ENCODE data around the gene ZCCHC7. TPM values are rescaled to one million over a fixed set of nuclear protein-coding genes. Genes with fewer than 3 reads are reported as not detected.
"Not testable (repeated sequence)": the region's sequence is repeated elsewhere in the genome, so short reads cannot be mapped to it uniquely, and the experiment has no call there.

The ZCCHC7 gene
- total RNA-seq, 1 donor from 2014 or later = 34.2 TPM

DNA sequence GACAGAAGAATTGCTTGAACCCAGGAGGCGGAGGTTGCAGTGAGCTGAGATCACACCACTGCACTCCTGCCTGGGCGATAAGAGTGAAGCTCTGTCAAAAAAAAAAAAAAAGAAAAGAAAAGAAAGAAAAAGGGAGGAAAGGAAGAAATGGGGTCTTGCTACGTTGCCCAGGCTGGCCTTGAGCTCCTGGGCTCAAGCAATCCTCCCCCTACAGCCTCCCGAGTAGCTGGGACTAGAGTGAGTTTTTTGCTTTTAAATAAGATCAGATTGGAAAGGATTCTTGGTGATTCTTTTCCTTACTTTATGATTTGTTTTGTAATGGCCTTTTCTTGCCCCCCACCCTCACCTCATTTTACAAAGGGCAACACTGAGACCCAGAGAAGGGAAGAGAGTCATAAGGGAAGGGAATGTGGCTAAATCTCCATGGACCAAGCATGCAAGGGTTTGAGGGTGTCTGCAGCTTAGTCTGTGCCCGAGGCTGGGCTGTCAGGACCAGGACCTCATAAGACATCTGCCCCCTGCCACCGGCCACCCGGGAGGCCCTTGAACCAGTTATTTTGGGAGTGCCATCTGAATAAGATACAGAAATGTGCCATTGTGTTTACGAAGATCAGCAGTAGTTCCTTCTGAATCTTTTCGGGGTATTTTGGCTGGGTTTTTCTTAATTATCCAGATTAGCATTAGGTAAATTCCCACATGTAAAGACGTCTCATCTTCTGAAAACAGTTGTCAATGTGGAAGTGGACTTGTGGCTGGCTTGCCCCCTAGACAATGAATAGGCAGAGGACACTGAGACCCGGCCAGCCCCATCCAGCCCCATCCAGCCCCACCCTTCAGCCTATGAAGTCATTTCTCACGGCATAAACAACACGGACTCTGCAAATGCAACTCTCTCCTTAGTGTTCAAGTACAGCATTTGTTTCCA, 257.6 kb downstream of the ZCCHC7 start:
- ATAC-seq (no peak), DNase-seq (ENCODE audit: low spot score) (no peak)
- intact Hi-C loops (cut with DNase I) = no loop called here

DNA sequence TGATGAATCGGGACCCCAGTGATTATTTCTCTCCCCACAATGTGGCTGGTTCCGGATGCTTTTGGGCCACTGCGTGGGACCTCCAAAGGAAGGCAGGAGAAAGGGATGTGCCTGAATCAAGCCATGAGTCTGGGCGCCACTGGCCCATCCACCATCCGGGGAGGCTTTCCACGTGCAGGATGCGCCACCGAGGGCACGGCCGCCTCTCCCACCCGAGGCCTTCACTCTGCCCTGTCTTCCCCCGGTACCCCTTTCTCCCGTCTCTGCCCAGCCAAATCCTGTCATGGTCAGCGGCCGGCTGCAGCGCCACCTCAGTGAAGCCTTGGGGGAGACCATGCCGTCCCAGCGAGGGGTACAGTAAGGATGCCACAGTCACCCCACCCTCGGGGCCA, 258.2 kb downstream of the ZCCHC7 start:
- ATAC-seq = no peak
- no peak for DNase-seq (ENCODE audit: low spot score)
- intact Hi-C loops (cut with DNase I) = no loop called here

DNA sequence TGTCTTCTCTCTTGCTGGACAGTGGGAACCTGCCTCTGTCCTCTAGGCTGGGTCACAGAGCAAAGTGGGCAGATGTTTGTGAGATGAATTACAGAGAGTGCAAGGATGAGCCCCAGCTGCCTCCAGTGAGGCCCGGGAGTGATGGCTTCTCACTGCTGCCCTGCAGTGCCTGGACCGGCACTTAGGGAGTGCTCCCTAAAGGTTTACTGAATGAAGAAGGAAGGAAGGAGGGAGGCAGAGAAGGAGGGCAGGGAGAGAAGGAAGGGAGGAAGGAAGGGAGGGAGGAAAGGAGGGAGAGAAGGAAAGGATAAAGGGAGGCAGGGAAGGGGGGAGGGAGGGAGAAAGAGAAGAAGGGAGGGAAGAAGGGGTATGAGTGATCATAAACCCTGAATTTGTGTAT, 259.5 kb downstream of the ZCCHC7 start:
- intact Hi-C loops (cut with DNase I) = no loop called here
- ATAC-seq (no peak), DNase-seq (ENCODE audit: low spot score) (no peak)

DNA sequence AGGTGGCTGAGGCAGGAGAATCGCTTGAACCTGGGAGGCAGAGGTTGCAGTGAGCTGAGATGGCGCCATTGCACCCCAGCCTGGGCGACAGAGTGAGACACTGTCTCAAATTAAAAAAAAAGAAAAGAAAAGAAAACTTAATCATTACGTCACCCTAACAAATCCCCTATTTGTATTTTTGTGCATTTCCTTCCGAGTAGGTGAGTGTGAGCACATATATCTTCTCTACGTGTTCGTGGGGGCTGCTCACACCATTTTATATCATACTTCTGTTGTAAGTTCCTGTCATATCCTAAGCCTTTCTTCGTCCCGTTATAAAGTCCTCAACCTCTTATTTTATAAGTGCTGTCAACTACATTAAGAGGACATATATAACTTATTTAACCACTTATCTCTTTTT, 260.2 kb downstream of the ZCCHC7 start:
- DNase-seq (ENCODE audit: low spot score) (no peak), ATAC-seq (no peak)
- intact Hi-C loops (cut with DNase I) = no loop called here

DNA sequence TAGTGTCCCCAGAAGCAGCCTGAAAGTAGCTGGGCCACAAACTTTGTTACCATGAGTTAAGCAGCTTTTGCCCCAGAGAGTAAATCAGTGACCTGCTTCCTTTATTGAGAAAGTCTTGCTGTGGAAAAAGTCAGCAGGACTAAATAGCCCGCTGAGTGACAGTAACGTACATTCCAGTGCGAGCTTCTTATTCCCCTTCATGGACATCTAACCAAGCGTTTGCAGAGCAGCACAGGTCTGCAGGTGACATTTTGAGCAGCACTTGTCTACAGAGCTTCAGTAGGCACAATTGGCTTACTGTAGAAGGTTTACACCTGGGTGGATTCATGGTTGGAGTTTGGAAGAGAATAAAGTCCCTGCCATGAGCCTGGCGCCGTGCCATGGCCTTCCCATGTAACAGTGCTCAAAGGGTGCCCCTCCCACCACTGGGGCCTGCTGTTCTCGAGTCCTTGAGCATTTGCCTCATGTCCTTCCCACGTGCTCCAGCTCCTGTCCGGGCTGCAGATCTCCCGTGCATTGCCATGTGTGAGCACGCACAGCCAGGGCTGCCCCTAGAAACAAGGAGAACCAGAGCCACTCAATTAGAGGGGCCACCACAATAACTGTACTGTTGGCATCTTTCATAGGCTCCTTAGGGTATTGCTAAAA, 260.8 kb downstream of the ZCCHC7 start:
- intact Hi-C loops (cut with DNase I) = no loop called here
- no peak for DNase-seq (ENCODE audit: low spot score)
- no peak for ATAC-seq

DNA sequence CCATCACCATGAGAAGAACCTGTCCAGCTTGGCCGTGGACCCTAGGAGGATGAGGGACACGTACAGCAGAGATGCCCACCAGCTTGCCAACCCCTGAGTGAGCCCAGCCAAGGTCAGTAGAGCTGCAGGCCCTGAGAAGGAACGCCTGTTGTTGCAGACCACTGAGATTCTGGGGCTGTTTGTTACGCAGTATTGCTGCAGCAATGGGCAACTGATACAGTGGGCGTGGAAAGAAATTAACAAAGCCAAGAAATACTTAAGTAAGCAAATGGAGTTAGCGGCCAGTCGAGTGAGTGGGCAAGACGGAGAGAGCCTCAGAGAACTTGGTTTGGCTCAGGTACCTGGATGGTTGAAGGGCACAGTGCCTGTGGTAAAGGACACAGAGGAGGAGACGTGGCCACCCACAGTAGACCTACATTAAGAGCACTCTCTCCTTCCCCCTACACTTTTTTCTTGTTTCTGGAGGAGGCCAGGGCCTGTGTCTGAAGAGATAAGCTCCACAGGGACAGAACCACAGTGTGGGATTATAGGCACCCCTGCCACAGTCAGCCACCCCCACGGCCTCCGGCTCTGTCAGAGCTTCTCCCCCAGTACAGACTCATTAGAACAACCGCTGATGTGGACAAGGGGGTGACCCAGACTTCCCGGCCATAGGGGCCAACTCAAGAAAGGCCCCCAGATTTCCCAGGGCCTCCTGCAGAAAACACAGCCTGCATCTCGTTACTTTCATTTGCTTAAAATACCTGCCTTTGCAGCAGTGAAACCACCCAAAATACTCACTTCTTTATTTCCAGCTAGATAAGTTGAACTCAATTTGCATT, 262.0 kb downstream of the ZCCHC7 start:
- ATAC-seq (no peak), DNase-seq (ENCODE audit: low spot score) (no peak)
- intact Hi-C loops (cut with DNase I) = no loop called here

DNA sequence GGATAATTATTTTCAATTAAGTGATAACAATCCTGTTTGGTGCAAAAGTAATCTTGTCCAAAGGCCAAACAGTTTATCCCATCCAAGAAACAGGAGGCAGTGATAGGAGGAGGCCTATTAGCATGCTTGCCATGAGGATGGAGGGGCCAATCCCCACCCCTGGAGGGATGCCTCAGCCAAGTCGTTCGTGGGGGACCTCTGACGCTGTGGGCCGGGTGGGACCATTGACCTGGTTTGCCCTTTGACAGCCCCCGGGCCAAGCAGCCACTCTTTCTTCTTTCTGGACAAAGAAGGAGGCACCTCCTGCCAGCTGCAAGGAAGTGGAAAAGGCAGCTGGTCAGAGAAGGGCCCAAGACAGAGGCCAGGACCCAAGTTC, 262.6 kb downstream of the ZCCHC7 start:
- ATAC-seq (no peak), DNase-seq (ENCODE audit: low spot score) (no peak)
- intact Hi-C loops (cut with DNase I) = no loop called here

DNA sequence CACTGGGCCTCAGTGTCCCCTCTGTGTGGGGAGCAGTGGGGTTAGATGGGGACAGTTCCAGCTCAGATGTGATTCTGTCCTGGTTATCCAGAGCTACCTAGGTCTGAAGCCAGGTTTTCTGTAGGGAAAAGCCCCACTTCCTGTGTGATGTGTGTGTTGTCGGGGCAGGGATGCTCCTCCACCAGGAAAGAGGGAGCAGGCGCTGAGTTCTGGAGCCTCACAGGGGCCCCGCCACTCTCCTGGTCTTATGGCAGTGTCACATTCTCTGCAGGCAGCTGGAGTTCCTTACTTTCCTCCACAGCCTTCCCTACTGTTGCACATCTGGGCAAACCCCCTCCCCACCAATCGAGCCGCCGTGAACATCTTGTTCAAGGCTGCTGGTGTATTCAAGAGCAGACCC, 263.0 kb downstream of the ZCCHC7 start:
- no peak for ATAC-seq
- DNase-seq (ENCODE audit: low spot score) = no peak
- intact Hi-C loops (cut with DNase I) = no loop called here

DNA sequence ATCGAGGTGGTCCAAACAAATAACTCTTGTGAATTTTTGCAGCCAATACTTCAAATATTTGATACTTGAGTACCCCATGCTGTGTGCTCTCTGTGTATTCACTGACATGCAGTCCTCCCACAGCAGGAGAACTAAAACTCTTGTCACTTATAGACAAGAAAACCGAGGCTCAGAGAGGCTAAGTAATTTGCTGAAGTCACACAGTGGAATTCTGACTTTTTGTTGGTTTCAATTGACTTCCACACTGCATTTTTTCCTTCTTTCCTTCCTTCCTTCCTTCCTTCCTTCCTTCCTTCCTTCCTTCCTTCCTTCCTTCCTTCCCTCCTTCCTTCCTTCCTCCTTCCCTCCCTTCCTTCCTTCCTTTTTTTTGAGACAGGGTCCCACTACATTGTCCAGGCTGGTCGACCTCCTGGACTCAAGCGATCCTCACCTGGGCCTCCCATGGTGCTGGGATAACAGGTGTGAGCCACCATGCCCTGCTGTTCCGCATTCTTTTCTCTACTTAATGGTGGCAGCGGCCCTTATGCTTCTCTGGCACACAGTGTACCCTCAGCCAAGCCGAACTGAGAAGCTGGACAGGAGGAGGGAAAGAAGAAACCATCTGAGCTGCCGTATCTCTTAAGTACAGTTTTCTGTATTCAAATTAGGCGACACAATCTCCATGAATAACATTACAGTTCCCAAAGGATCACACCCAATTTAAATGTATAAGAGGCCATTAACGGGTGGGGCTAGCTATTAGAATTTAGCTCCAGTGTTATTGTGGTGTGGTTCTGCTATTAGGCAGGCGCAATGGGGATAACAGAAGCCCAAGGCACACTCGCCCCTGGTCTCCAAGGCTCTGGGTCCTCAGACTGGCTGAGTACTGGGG, 263.7 kb downstream of the ZCCHC7 start:
- intact Hi-C loops (cut with DNase I) = no loop called here
- DNase-seq (ENCODE audit: low spot score) = no peak
- ATAC-seq = no peak

DNA sequence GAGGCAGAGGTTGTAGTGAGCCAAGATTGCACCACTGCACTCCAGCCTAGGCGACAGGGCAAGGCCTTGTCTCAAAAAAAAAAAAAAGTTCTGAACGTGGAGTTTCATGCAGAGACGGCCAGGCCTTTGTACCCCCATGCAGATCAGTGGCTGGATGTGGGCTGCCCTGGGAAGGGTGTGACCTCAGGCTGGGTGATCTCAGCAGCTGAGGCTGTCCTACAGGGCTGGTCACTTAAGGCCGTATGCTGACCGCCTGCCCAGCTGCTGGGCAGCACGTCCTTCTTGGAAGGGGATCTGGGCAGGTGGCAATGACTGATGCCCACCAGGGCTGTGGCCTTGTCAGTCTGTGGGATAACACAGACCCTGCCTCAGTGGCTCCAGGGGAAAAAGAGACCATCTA, 264.9 kb downstream of the ZCCHC7 start:
- DNase-seq (ENCODE audit: low spot score) (no peak), ATAC-seq (no peak)
- intact Hi-C loops (cut with DNase I) = no loop called here

DNA sequence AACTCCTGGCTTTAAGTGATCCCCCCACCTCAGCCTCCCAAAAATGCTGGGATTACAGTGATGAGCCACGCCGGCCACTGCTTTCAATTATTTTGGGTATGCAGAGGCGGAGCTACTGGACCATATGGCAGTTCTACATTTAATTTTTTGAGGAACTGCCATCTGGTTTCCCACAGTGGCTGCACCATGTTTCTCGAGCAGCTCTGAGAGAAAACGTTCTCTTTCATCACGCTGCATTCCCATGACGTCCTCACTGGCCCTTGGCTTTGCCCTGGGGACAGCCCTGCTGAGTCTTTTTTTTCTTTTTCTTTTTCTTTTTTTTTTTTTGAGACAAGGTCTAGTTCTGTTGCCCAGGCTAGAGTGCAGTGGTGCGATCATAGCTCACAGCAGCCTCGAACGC, 266.6 kb downstream of the ZCCHC7 start:
- DNase-seq (ENCODE audit: low spot score) (no peak), ATAC-seq (no peak)
- intact Hi-C loops (cut with DNase I) = no loop called here

DNA sequence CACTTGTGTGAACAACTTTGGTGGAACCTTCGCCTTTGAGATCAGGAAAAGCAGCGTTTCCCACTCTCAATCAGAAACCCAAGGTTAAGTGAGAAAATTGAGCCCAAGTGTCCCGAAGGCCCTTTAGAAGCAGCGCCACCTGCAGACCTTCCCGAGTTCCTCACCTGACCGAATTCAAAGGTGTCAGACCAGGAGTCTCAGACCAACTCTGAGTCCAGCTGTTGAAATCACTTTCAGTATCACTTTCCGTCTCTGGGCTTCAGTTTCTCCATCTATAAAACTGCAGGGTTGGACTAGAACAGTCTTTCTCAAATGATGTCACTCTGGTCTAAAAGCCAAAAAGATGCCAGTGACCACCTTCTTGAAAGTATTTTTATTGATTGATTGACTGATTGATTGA, 270.4 kb downstream of the ZCCHC7 start:
- intact Hi-C loops (cut with DNase I) = no loop called here
- DNase-seq (ENCODE audit: low spot score) (no peak), ATAC-seq (no peak)

DNA sequence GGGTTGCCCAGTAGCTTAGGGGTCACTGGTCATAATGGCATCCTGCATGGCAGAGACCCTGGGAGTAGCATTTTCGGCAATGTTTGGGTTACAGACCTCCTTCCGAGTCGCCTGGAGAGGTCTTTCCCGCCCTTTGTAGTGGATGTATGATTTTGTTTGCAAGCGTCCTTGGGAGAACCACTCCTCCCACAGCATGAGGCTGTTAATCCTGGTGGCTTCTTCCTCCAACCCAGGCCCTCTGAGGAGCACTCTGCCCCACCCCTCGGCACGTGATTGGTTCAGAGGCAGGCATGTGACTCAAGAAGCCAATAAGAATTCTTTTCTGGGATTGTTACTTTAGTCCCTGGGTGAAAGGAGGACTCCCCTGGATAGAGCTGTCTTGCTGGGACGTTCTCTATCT, 271.9 kb downstream of the ZCCHC7 start:
- DNase-seq (ENCODE audit: low spot score) (no peak), ATAC-seq (no peak)

DNA sequence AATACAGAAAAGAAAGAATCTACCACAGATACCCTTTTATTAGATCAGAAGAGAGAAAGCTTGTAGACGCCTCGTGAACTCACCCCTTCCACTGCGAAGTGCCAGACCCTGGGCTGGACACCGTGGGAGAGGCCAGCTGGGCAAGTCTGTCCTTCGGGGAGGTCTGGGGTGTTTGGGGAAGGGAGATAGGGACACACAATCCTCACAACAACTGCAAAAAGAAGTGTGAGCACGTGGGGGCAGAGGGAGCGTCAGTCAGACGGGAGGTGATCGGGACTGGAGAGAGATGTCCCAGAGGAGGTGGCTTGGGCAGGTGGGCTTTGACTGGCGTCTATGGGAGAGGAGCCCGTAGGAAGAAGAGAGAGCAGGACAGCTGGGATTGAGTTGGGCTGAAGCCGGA, 274.9 kb downstream of the ZCCHC7 start:
- intact Hi-C loops (cut with DNase I) = no loop called here
- DNase-seq (ENCODE audit: low spot score) = no peak
- no peak for ATAC-seq

More for the DNA sequence above, 271.9 kb downstream of the ZCCHC7 start:
- intact Hi-C loops (cut with DNase I) = no loop called here

DNA sequence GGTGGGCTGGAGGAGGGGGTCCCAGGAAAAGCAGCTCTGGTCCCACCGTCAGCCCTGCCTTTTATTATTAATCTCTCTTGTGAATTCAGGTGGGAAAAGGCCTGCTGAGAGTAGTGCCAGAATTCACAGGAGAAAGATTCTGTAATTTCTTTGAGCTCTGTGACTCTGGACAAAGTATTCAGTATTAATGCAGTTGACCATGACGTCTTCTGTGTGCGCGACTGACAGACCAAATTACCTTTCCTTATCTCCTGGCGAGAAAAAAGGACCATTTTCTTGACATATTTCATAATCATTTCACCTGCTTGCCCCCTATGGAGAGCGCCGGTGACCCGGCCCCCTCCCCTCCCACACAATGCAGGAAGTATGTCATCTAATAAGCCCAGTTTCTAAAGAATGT, 275.3 kb downstream of the ZCCHC7 start:
- no peak for ATAC-seq
- intact Hi-C loops (cut with DNase I) = no loop called here
- no peak for DNase-seq (ENCODE audit: low spot score)

DNA sequence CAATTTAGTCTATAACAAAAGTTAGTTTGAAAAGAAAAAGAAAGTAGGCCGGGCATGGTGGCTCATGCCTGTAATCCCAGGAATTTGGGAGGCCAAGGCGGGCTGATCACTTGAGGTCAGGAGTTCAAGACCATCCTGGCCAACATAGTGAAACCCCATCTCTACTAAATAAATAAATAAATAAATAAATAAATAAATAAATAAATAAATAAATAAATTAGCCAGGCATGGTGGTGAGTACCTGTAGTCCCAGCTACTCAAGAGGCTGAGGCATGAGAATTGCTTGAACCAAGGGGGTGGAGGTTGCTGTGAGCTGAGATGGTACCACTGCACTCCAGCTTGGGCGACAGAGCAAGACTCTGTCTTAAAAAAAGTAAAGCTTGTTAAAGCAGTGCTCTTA, 277.6 kb downstream of the ZCCHC7 start:
- ATAC-seq; DNase-seq (ENCODE audit: low spot score); intact Hi-C loops (cut with DNase I): not testable (repeated sequence)

DNA sequence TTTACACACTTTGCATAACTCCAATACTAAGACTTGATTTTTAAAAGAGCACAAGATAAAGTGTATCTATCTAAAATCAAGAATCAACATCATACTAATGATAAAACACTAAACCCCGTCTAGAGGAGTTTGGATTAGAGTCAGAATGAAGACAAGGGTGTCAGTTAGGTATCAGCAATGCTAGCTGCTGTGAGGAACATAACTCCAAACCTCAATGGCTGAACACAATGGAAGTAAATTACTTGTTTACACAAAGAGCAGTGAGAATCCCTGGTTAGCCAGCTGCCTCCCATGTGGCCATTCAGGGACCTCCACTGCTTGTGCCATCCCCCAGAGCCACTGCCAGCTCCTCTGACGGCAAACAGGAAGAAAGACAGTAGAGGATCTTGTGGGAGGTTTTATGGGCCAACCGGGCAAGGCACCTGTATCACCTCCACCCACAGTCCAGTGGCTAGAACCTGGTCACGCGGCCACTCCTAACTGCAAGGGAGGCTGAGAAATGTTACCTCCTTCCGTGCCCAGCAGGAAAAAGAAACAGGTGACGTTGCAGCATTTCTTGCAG, 278.2 kb downstream of the ZCCHC7 start:
- ATAC-seq (no peak), DNase-seq (ENCODE audit: low spot score) (no peak)
- intact Hi-C loops (cut with DNase I) = no loop called here

DNA sequence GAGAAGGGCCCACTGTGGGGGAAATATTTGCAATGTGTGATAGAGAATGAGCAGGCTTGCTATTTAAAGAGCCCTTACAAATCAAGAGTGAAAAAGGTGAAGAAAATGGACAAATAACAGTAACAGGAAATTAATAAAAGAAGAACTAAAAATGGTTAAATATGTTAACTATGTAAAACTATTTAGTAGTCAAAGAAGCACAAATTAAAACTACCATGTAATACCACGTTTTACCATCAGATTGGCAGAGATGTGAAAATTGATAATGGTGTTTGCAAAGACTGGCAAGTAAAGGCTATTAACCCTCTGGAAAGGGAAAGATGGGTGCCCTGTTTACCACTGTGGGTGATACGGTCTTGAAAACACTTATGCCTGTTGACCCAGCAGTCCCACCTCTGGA, 279.0 kb downstream of the ZCCHC7 start:
- ATAC-seq = no peak
- intact Hi-C loops (cut with DNase I) = no loop called here

DNA sequence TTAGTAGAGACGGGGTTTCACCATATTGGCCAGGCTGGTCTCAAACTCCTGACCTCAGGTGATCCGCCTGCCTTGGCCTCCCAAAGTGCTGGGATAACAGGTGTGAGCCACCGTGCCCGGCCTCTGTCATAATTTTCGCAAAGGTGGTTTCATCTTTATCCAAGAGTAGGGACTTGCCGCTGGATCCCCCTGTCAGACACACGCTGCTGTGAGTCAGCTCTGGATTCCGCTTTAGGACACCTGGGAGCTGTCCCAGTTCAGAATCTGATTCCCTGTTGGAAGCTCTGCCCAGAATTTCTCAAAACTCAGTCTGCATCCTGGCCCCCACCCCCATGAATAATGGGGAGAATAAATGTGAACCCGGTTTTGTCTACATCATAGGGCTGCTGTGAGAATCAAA, 284.2 kb downstream of the ZCCHC7 start:
- DNase-seq (ENCODE audit: low spot score) = no peak
- ATAC-seq = no peak
- intact Hi-C loops (cut with DNase I) = loop anchor here (5.0 kb wide), 1 partner anchor 277 kb away; no protein-coding TSS in a partner anchor

More for the DNA sequence above, 279.0 kb downstream of the ZCCHC7 start:
- no peak for DNase-seq (ENCODE audit: low spot score)

All from sciatic nerve (tissue), 2 donors.